GM23338 (cell line): ENCODE results near the gene EIF2AK3. TPM values are rescaled to one million over a fixed set of nuclear protein-coding genes. Genes with fewer than 3 reads are reported as not detected.

Experiments
- ATAC-seq: fragments of 200-7000 bp; cut with Tn5 transposase; 3 replicates; pipeline ENCODE4 v1.9.1; 2020
- DNase-seq: peaks from one replicate; pipeline ENCODE4 v3.0.0-alpha.2; 2015; ENCODE audit warnings: low spot score
- H2AFZ ChIP-seq: fragments of 200-600 bp; sonication (generic); 2 replicates; pipeline ENCODE4 v1.8.0; 2016; ENCODE audit warnings: antibody characterized with exemption, mild to moderate bottlenecking, moderate library complexity
- H3F3A ChIP-seq: fragments of 200-600 bp; sonication (generic); replicated peaks from 2 replicates; pipeline ENCODE4 v1.8.0; 2017; ENCODE audit warnings: antibody characterized with exemption, mixed run types, low read depth
- H3K27ac ChIP-seq: fragments of 200-600 bp; sonication (generic); 2 replicates; pipeline ENCODE4 v1.6.1; 2016; ENCODE audit warnings: low read depth
- H3K27me3 ChIP-seq: fragments of 200-600 bp; sonication (generic); 2 replicates; pipeline ENCODE4 v1.8.0; 2016; ENCODE audit warnings: mild to moderate bottlenecking, mixed run types, moderate library complexity; ENCODE audit not compliant: insufficient read depth
- H3K36me3 ChIP-seq: fragments of 200-600 bp; sonication (generic); 2 replicates; pipeline ENCODE4 v1.8.0; 2016; ENCODE audit warnings: mild to moderate bottlenecking; ENCODE audit not compliant: insufficient read depth
- H3K4me1 ChIP-seq: fragments of 200-600 bp; sonication (generic); 2 replicates; pipeline ENCODE4 v1.8.0; 2016; ENCODE audit warnings: mild to moderate bottlenecking, moderate library complexity; ENCODE audit not compliant: insufficient read depth
- H3K4me2 ChIP-seq: fragments of 200-600 bp; sonication (generic); 2 replicates; pipeline ENCODE4 v1.7.1; 2017; ENCODE audit warnings: mixed run types
- H3K4me3 ChIP-seq: fragments of 200-600 bp; sonication (generic); 2 replicates; pipeline ENCODE4 v1.6.1; 2016; ENCODE audit warnings: mixed run types
- H3K79me2 ChIP-seq: fragments of 200-600 bp; sonication (generic); replicated peaks from 2 replicates; pipeline ENCODE4 v1.8.0; 2017; ENCODE audit warnings: mild to moderate bottlenecking; ENCODE audit not compliant: insufficient read depth
- H3K9me2 ChIP-seq: fragments of 200-600 bp; sonication (generic); 2 replicates; pipeline ENCODE4 v1.8.0; 2017; ENCODE audit not compliant: insufficient read depth
- H4K20me1 ChIP-seq: fragments of 200-600 bp; sonication (generic); replicated peaks from 2 replicates; pipeline ENCODE4 v1.8.0; 2017; ENCODE audit warnings: mild to moderate bottlenecking; ENCODE audit not compliant: insufficient read depth
- H3K27ac Mint-ChIP-seq: 2 replicates; pipeline ENCODE4 v1.8.0; 2020; ENCODE audit warnings: inconsistent platforms, mild to moderate bottlenecking, moderate library complexity, mixed read lengths
- H3K27me3 Mint-ChIP-seq: 3 replicates; pipeline ENCODE4 v1.8.0; 2022; ENCODE audit warnings: low read depth, mild to moderate bottlenecking, moderate library complexity, mixed read lengths, inconsistent platforms; ENCODE audit not compliant: insufficient read depth, poor library complexity
- H3K36me3 Mint-ChIP-seq: 3 replicates; pipeline ENCODE4 v1.8.0; 2021; ENCODE audit warnings: low read depth, mild to moderate bottlenecking, inconsistent platforms, moderate library complexity, mixed read lengths
- H3K4me1 Mint-ChIP-seq: 3 replicates; pipeline ENCODE4 v1.8.0; 2020; ENCODE audit warnings: mild to moderate bottlenecking, inconsistent platforms, mixed read lengths
- H3K4me3 Mint-ChIP-seq: 3 replicates; pipeline ENCODE4 v1.8.0; 2021; ENCODE audit warnings: moderate library complexity, mild to moderate bottlenecking, inconsistent platforms, mixed read lengths
- H3K9me3 Mint-ChIP-seq: 3 replicates; pipeline ENCODE4 v1.8.0; 2020; ENCODE audit warnings: moderate library complexity, mild to moderate bottlenecking, inconsistent platforms, mixed read lengths
- CREB1 ChIP-seq: fragments of 250-450 bp; sonication (Bioruptor Pico); IDR thresholded peaks from 2 replicates; pipeline ENCODE4 v1.5.0; 2020; ENCODE audit warnings: low read depth, mild to moderate bottlenecking, moderate library complexity
- EZH2 ChIP-seq: fragments of 200-600 bp; sonication (generic); IDR thresholded peaks from one replicate; pipeline ENCODE4 v1.8.0; 2017; ENCODE audit warnings: antibody characterized with exemption, mild to moderate bottlenecking, low read depth; ENCODE audit not compliant: unreplicated experiment
- EZH2phosphoT487 ChIP-seq: fragments of 200-600 bp; sonication (generic); IDR thresholded peaks from one replicate; pipeline ENCODE4 v1.8.1; 2018; ENCODE audit warnings: antibody characterized with exemption; ENCODE audit not compliant: unreplicated experiment
- JUNB ChIP-seq: IDR thresholded peaks from one replicate; pipeline ENCODE4 v1.6.1; 2016; ENCODE audit warnings: antibody characterized with exemption; ENCODE audit not compliant: unreplicated experiment
- NANOG ChIP-seq: IDR thresholded peaks from 2 replicates; pipeline ENCODE4 v1.6.1; 2016; ENCODE audit warnings: antibody characterized with exemption, borderline replicate concordance
- POLR2AphosphoS5 ChIP-seq: IDR thresholded peaks from 2 replicates; pipeline ENCODE4 v1.6.1; 2016; ENCODE audit warnings: antibody characterized with exemption, low read depth
- STAT1 ChIP-seq: IDR thresholded peaks from one replicate; pipeline ENCODE4 v1.6.1; 2016; ENCODE audit warnings: antibody characterized with exemption; ENCODE audit not compliant: unreplicated experiment
- ZNF114 ChIP-seq: fragments of 250-450 bp; sonication (Bioruptor Pico); IDR thresholded peaks from 2 replicates; pipeline ENCODE4 v1.5.0; 2020; ENCODE audit warnings: mild to moderate bottlenecking, moderate library complexity
- ZNF331 ChIP-seq: fragments of 250-450 bp; sonication (Bioruptor Pico); IDR thresholded peaks from 2 replicates; pipeline ENCODE4 v1.5.0; 2020; ENCODE audit warnings: low read depth, mild to moderate bottlenecking, moderate library complexity
- polyA plus RNA-seq: library from polyadenylated mRNA; unstranded; fragments of >200 nt; fragmentation: Nextera tagmentation; extraction: Ambion mirVana; gene quantifications from 2 replicates; pipeline ENCODE4 v1.2.1, GENCODE V29; 2016
- total RNA-seq: library from RNA; depleted of rRNA; stranded (reverse); fragments of >200 nt; shearing (Covaris generic); gene quantifications from 2 replicates; pipeline ENCODE4 v1.2.3, GENCODE V29; 2014
- TF ChIP-seq, protein P1 (sequence below): IDR thresholded peaks from 2 replicates; pipeline ENCODE4 v1.6.1; 2016; ENCODE audit warnings: antibody characterized with exemption
- TF ChIP-seq, protein P2 (sequence below): fragments of 250-450 bp; sonication (Bioruptor Pico); IDR thresholded peaks from 2 replicates; pipeline ENCODE4 v1.5.0; 2020; ENCODE audit warnings: mild to moderate bottlenecking, moderate library complexity
- TF ChIP-seq, protein P3 (sequence below): IDR thresholded peaks from one replicate; pipeline ENCODE4 v1.6.1; 2018; ENCODE audit warnings: antibody characterized with exemption; ENCODE audit not compliant: unreplicated experiment
- TF ChIP-seq, protein P4 (sequence below), 2 experiments: fragments of 200-600 bp in 1 of 2; sonication (generic) in 1 of 2; conservative IDR thresholded peaks; 2 replicates each; pipeline versions ENCODE4 v1.5.1 to v1.6.1; 2016 to 2017; ENCODE audit warnings: antibody characterized with exemption in 2 of 2, low read depth in 2 of 2, mild to moderate bottlenecking in 2 of 2, moderate library complexity in 1 of 2

EIF2AK3 gene
- total and polyA plus RNA-seq, 2 experiments from 2014 or later: 5.9 to 24.2 TPM

DNA sequence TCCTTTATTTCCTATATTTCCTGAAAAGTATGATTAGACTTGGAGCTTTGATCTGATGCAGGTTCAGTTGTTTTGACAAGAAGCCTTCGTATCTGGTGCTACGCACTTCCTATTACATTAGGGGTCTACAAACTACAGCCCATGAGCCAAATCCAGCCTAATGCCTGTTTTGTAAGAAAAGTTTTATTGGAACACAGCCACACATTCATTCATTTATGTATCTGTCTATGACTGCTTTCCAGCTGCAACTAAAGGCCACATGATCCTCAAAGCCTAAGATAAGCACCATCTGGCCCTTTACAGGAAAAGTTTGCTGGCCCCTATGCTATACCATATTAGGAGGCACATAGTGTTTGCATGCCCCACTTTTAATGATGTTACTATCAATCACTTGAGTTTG is 26.0 kb downstream of the EIF2AK3 start:
- H3K4me3 ChIP-seq: no peak overlapping the region
- Mint-ChIP-seq H3K4me3 (no peak overlapping the region), H3K27ac (peak overlapping the region; percentile 87)

More for the DNA sequence above, 26.0 kb downstream of the EIF2AK3 start:
- no peak overlapping the region for H2AFZ ChIP-seq
- Mint-ChIP-seq H3K9me3 (no peaks in the 10 kb centered on the region), H3K4me1 (peaks cover 41% of the 10 kb centered on the region), H3K27me3 (no peaks in the 10 kb centered on the region), H3K36me3 (no peaks in the 10 kb centered on the region)
- 0 out of 2 replicates have a peak overlapping the region, but pooled peaks have one; percentile 0 for H3K4me2 ChIP-seq
- ATAC-seq (peak; percentile 22; the same call in 2 of the 3 replicates), DNase-seq (no peak)
- TF ChIP-seq EZH2 (no peak), STAT1 (no peak), NANOG (no peak), ZNF331 (CRISPR knock-in tag) (no peak), ZNF114 (CRISPR knock-in tag) (no peak), EZH2phosphoT487 (no peak), JUNB (no peak), CREB1 (CRISPR knock-in tag) (no peak), POLR2AphosphoS5 (no peak)
- TF ChIP-seq, protein P1, sequence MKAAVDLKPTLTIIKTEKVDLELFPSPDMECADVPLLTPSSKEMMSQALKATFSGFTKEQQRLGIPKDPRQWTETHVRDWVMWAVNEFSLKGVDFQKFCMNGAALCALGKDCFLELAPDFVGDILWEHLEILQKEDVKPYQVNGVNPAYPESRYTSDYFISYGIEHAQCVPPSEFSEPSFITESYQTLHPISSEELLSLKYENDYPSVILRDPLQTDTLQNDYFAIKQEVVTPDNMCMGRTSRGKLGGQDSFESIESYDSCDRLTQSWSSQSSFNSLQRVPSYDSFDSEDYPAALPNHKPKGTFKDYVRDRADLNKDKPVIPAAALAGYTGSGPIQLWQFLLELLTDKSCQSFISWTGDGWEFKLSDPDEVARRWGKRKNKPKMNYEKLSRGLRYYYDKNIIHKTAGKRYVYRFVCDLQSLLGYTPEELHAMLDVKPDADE: no peak
- TF ChIP-seq, protein P2, sequence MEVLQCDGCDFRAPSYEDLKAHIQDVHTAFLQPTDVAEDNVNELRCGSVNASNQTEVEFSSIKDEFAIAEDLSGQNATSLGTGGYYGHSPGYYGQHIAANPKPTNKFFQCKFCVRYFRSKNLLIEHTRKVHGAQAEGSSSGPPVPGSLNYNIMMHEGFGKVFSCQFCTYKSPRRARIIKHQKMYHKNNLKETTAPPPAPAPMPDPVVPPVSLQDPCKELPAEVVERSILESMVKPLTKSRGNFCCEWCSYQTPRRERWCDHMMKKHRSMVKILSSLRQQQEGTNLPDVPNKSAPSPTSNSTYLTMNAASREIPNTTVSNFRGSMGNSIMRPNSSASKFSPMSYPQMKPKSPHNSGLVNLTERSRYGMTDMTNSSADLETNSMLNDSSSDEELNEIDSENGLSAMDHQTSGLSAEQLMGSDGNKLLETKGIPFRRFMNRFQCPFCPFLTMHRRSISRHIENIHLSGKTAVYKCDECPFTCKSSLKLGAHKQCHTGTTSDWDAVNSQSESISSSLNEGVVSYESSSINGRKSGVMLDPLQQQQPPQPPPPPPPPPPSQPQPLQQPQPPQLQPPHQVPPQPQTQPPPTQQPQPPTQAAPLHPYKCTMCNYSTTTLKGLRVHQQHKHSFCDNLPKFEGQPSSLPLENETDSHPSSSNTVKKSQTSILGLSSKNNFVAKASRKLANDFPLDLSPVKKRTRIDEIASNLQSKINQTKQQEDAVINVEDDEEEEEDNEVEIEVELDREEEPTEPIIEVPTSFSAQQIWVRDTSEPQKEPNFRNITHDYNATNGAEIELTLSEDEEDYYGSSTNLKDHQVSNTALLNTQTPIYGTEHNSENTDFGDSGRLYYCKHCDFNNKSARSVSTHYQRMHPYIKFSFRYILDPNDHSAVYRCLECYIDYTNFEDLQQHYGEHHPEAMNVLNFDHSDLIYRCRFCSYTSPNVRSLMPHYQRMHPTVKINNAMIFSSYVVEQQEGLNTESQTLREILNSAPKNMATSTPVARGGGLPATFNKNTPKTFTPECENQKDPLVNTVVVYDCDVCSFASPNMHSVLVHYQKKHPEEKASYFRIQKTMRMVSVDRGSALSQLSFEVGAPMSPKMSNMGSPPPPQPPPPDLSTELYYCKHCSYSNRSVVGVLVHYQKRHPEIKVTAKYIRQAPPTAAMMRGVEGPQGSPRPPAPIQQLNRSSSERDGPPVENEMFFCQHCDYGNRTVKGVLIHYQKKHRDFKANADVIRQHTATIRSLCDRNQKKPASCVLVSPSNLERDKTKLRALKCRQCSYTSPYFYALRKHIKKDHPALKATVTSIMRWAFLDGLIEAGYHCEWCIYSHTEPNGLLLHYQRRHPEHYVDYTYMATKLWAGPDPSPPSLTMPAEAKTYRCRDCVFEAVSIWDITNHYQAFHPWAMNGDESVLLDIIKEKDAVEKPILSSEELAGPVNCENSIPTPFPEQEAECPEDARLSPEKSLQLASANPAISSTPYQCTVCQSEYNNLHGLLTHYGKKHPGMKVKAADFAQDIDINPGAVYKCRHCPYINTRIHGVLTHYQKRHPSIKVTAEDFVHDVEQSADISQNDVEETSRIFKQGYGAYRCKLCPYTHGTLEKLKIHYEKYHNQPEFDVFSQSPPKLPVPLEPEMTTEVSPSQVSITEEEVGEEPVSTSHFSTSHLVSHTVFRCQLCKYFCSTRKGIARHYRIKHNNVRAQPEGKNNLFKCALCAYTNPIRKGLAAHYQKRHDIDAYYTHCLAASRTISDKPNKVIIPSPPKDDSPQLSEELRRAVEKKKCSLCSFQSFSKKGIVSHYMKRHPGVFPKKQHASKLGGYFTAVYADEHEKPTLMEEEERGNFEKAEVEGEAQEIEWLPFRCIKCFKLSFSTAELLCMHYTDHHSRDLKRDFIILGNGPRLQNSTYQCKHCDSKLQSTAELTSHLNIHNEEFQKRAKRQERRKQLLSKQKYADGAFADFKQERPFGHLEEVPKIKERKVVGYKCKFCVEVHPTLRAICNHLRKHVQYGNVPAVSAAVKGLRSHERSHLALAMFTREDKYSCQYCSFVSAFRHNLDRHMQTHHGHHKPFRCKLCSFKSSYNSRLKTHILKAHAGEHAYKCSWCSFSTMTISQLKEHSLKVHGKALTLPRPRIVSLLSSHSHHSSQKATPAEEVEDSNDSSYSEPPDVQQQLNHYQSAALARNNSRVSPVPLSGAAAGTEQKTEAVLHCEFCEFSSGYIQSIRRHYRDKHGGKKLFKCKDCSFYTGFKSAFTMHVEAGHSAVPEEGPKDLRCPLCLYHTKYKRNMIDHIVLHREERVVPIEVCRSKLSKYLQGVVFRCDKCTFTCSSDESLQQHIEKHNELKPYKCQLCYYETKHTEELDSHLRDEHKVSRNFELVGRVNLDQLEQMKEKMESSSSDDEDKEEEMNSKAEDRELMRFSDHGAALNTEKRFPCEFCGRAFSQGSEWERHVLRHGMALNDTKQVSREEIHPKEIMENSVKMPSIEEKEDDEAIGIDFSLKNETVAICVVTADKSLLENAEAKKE: no peak
- TF ChIP-seq, protein P3, sequence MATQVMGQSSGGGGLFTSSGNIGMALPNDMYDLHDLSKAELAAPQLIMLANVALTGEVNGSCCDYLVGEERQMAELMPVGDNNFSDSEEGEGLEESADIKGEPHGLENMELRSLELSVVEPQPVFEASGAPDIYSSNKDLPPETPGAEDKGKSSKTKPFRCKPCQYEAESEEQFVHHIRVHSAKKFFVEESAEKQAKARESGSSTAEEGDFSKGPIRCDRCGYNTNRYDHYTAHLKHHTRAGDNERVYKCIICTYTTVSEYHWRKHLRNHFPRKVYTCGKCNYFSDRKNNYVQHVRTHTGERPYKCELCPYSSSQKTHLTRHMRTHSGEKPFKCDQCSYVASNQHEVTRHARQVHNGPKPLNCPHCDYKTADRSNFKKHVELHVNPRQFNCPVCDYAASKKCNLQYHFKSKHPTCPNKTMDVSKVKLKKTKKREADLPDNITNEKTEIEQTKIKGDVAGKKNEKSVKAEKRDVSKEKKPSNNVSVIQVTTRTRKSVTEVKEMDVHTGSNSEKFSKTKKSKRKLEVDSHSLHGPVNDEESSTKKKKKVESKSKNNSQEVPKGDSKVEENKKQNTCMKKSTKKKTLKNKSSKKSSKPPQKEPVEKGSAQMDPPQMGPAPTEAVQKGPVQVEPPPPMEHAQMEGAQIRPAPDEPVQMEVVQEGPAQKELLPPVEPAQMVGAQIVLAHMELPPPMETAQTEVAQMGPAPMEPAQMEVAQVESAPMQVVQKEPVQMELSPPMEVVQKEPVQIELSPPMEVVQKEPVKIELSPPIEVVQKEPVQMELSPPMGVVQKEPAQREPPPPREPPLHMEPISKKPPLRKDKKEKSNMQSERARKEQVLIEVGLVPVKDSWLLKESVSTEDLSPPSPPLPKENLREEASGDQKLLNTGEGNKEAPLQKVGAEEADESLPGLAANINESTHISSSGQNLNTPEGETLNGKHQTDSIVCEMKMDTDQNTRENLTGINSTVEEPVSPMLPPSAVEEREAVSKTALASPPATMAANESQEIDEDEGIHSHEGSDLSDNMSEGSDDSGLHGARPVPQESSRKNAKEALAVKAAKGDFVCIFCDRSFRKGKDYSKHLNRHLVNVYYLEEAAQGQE: no peak
- TF ChIP-seq, protein P4, sequence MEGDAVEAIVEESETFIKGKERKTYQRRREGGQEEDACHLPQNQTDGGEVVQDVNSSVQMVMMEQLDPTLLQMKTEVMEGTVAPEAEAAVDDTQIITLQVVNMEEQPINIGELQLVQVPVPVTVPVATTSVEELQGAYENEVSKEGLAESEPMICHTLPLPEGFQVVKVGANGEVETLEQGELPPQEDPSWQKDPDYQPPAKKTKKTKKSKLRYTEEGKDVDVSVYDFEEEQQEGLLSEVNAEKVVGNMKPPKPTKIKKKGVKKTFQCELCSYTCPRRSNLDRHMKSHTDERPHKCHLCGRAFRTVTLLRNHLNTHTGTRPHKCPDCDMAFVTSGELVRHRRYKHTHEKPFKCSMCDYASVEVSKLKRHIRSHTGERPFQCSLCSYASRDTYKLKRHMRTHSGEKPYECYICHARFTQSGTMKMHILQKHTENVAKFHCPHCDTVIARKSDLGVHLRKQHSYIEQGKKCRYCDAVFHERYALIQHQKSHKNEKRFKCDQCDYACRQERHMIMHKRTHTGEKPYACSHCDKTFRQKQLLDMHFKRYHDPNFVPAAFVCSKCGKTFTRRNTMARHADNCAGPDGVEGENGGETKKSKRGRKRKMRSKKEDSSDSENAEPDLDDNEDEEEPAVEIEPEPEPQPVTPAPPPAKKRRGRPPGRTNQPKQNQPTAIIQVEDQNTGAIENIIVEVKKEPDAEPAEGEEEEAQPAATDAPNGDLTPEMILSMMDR (conservative IDR thresholded peaks at IDR 0.05; ENCODE audit: low read depth in 2 of 2): no peak
- no peak overlapping the region for H3K27ac ChIP-seq
- peaks cover 33% of the 10 kb centered on the region for H3K4me1 ChIP-seq
- no peaks in the 10 kb centered on the region for H3F3A ChIP-seq
- H3K36me3 ChIP-seq: no peaks in the 10 kb centered on the region
- H3K9me2 ChIP-seq: no peaks in the 10 kb centered on the region
- no peaks in the 10 kb centered on the region for H3K27me3 ChIP-seq
- peaks cover 34% of the 10 kb centered on the region for H3K79me2 ChIP-seq
- no peaks in the 10 kb centered on the region for H4K20me1 ChIP-seq
